AG04450 (cell line): ENCODE data around the gene CLHC1. TPM values are rescaled to one million over a fixed set of nuclear protein-coding genes. Genes with fewer than 3 reads are reported as not detected.

Experiments used
- CTCF ChIA-PET: fragments of 300-600, 350-600 bp; formaldehyde crosslinking; extraction: SDS; loops from one replicate; lab custom pipeline; 2022; ENCODE audit warnings: antibody characterized with exemption, inconsistent platforms; lab: Charles Lee
- POLR2A ChIA-PET: fragments of 350-600 bp; formaldehyde crosslinking; extraction: SDS; loops from one replicate; lab custom pipeline; 2021; ENCODE audit warnings: antibody characterized with exemption, inconsistent platforms; lab: Yijun Ruan, JAX
- DNase-seq: peaks from one replicate; pipeline ENCODE4 v3.0.0-alpha.2; 2011; ENCODE audit warnings: low read depth, low spot score
- H3K27ac ChIP-seq: one replicate; pipeline ENCODE4 v1.5.1; 2012; ENCODE audit warnings: low read depth, low read length, control low read depth
- H3K27me3 ChIP-seq: one replicate; pipeline ENCODE4 v1.6.0; 2012; ENCODE audit warnings: low read length; ENCODE audit not compliant: control insufficient read depth, insufficient read depth
- H3K4me3 ChIP-seq: 2 replicates; pipeline ENCODE4 v1.5.1; 2011; ENCODE audit warnings: mild to moderate bottlenecking, low read depth, low read length, control low read depth
- H3K9me3 ChIP-seq: 2 replicates; pipeline ENCODE4 v1.5.1; 2012; ENCODE audit warnings: low read length; ENCODE audit not compliant: control insufficient read depth, insufficient read depth
- CTCF ChIP-seq: IDR thresholded peaks from 2 replicates; pipeline ENCODE4 v1.5.1; 2011; ENCODE audit warnings: low read depth, low read length, control low read depth, inconsistent platforms
- polyA plus RNA-seq: library from polyadenylated mRNA; depleted of rRNA; stranded (reverse); fragments of >200 nt; gene quantifications from 2 replicates; pipeline ENCODE4 v1.2.3, GENCODE V29; 2011

Gene CLHC1
- polyA plus RNA-seq, 1 experiment = 14.4 TPM

DNA sequence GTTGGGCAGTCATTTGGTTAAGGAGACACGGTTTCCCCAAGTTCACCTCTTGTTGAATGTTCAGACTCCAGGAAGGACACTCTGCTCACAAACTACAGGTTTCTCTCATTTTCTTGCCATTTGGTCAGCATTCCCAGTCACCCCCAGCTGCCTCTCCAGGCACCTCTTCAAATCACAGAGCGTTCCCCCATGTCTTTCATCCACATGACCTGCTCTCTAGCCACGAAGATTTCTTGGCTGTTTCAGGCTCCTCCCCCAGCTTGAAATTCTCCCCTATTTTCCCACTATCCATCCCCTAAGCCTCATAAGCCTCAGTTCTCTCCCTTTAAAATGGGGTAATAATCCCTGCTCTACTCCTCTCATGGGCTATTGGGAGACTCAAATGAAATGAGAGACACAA is 92.8 kb downstream of the CLHC1 start:
- H3K4me3 ChIP-seq = no peak overlapping the region
- DNase-seq = no peak
- ChIA-PET CTCF (no interaction called here), POLR2A (no interaction called here)
- H3K9me3 ChIP-seq = no peaks in the 10 kb centered on the region
- TF ChIP-seq CTCF = no peak
- no peaks in the 10 kb centered on the region for H3K27me3 ChIP-seq
- H3K27ac ChIP-seq = no peak overlapping the region

- ChIA-PET POLR2A (interaction anchor here (2.3 kb wide), 1 partner anchor 18 kb away, joined by 7 read pairs; no protein-coding TSS in a partner anchor), CTCF (interaction anchor here (1.6 kb wide), 1 partner anchor 29 kb away, joined by 6 read pairs; no protein-coding TSS in a partner anchor)
- no peak overlapping the region for H3K4me3 ChIP-seq
Measured at GRCh38 chr2:55138882-55139229, 93.2 kb downstream of the CLHC1 start.

DNA sequence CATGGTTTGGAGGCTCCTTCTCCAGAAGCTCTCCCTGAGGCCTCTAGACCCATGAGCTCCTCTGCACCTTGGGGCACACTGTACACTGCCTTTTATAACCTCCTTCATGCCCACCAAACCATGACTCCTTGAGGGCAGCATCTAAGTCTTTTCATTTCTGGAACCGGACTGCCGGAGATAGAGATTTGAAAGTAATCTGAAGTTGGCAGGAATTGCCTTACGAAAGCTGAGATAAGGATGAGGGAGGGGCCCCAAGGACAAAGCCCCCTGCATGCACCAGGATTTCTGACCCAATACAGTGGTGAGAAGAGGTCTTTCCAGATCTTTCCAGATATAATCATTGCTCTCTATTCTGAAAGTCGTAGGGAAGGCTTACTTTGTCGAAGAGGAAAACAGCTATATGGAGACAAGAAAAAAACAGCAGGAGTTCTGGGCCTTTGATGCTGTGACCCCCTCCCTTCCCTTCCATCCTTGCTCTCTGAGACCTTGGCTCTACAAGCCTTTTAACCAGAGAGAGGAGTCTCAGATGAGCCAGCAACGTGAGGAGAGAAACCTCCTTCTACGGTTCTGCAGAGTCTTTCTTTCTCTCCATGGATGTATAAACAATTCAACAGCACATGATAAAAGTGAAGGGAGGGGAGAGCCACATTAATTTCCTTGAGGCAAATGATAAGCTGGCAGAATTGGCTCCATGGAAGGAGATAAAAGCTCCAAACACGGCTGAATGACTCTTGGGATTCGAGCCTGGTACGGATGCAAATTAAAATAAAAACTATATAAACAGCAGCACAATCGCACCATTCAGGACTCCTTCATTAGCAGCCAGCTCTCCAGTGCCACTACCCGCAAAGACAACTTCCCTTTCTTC is 93.8 kb downstream of the CLHC1 start:
- ChIA-PET CTCF (interaction anchor here (0.8 to 1.6 kb wide), 2 partner anchors 12 to 30 kb away, joined by 3 to 6 read pairs; no protein-coding TSS in a partner anchor), POLR2A (interaction anchor here (0.8 to 2.3 kb wide), 2 partner anchors 17 to 23 kb away, joined by 7 read pairs; no protein-coding TSS in a partner anchor)
- H3K9me3 ChIP-seq = no peaks in the 10 kb centered on the region
- H3K27me3 ChIP-seq = no peaks in the 10 kb centered on the region
- no peak for TF ChIP-seq CTCF
- H3K4me3 ChIP-seq = no peak overlapping the region
- peak overlapping the region; percentile 34 for H3K27ac ChIP-seq
- no peak for DNase-seq

More at GRCh38 chr2:55138882-55139229, 93.2 kb downstream of the CLHC1 start:
- H3K9me3 ChIP-seq = no peaks in the 10 kb centered on the region
- no peaks in the 10 kb centered on the region for H3K27me3 ChIP-seq
- DNase-seq = no peak
- no peak for TF ChIP-seq CTCF
- H3K27ac ChIP-seq = no peak overlapping the region

- Histone ChIP-seq H3K4me3 (no peak overlapping the region), H3K27ac (no peak overlapping the region), H3K9me3 (no peaks in the 10 kb centered on the region), H3K27me3 (no peaks in the 10 kb centered on the region)
- ChIA-PET POLR2A (interaction anchor here (0.6 to 2.3 kb wide), 3 partner anchors 16 to 226 kb away, joined by 5 to 7 read pairs (median 7); no protein-coding TSS in a partner anchor), CTCF (interaction anchor here (0.8 to 1.6 kb wide), 3 partner anchors 13 to 123 kb away, joined by 3 to 6 read pairs (median 3); no protein-coding TSS in a partner anchor)
- DNase-seq = no peak
- TF ChIP-seq CTCF = no peak
Measured at GRCh38 chr2:55137024-55137958, 94.8 kb downstream of the CLHC1 start.
